ENCODE results near the gene TOPAZ1.

- TF ChIP-seq ZFX (CRISPR knock-in tag; IDR thresholded peaks at IDR 0.05) = no peak
- TF ChIP-seq, protein P1, sequence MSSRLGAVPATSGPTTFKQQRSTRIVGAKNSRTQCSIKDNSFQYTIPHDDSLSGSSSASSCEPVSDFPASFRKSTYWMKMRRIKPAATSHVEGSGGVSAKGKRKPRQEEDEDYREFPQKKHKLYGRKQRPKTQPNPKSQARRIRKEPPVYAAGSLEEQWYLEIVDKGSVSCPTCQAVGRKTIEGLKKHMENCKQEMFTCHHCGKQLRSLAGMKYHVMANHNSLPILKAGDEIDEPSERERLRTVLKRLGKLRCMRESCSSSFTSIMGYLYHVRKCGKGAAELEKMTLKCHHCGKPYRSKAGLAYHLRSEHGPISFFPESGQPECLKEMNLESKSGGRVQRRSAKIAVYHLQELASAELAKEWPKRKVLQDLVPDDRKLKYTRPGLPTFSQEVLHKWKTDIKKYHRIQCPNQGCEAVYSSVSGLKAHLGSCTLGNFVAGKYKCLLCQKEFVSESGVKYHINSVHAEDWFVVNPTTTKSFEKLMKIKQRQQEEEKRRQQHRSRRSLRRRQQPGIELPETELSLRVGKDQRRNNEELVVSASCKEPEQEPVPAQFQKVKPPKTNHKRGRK (tag; IDR thresholded peaks at IDR 0.05) = no peak
- TF ChIP-seq EZH2 (IDR thresholded peaks at IDR 0.05; ENCODE audit: borderline replicate concordance, low read depth, low read length) = no peak
- TF ChIP-seq, protein P2, sequence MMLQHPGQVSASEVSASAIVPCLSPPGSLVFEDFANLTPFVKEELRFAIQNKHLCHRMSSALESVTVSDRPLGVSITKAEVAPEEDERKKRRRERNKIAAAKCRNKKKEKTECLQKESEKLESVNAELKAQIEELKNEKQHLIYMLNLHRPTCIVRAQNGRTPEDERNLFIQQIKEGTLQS (IDR thresholded peaks at IDR 0.05) = no peak
- TF ChIP-seq, protein P2 (CRISPR knock-in tag; conservative IDR thresholded peaks at IDR 0.05) = no peak
- TF ChIP-seq, protein P3, sequence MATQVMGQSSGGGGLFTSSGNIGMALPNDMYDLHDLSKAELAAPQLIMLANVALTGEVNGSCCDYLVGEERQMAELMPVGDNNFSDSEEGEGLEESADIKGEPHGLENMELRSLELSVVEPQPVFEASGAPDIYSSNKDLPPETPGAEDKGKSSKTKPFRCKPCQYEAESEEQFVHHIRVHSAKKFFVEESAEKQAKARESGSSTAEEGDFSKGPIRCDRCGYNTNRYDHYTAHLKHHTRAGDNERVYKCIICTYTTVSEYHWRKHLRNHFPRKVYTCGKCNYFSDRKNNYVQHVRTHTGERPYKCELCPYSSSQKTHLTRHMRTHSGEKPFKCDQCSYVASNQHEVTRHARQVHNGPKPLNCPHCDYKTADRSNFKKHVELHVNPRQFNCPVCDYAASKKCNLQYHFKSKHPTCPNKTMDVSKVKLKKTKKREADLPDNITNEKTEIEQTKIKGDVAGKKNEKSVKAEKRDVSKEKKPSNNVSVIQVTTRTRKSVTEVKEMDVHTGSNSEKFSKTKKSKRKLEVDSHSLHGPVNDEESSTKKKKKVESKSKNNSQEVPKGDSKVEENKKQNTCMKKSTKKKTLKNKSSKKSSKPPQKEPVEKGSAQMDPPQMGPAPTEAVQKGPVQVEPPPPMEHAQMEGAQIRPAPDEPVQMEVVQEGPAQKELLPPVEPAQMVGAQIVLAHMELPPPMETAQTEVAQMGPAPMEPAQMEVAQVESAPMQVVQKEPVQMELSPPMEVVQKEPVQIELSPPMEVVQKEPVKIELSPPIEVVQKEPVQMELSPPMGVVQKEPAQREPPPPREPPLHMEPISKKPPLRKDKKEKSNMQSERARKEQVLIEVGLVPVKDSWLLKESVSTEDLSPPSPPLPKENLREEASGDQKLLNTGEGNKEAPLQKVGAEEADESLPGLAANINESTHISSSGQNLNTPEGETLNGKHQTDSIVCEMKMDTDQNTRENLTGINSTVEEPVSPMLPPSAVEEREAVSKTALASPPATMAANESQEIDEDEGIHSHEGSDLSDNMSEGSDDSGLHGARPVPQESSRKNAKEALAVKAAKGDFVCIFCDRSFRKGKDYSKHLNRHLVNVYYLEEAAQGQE (IDR thresholded peaks at IDR 0.05; ENCODE audit: borderline replicate concordance) = no peak
- TF ChIP-seq, protein P3 (CRISPR knock-in tag; IDR thresholded peaks at IDR 0.05; ENCODE audit: low read depth) = no peak
- TF ChIP-seq NCOA1 (IDR thresholded peaks at IDR 0.05; ENCODE audit: low read depth) = no peak
- no peak for TF ChIP-seq OTX1 (CRISPR knock-in tag; IDR thresholded peaks at IDR 0.05)
- TF ChIP-seq, protein P4, sequence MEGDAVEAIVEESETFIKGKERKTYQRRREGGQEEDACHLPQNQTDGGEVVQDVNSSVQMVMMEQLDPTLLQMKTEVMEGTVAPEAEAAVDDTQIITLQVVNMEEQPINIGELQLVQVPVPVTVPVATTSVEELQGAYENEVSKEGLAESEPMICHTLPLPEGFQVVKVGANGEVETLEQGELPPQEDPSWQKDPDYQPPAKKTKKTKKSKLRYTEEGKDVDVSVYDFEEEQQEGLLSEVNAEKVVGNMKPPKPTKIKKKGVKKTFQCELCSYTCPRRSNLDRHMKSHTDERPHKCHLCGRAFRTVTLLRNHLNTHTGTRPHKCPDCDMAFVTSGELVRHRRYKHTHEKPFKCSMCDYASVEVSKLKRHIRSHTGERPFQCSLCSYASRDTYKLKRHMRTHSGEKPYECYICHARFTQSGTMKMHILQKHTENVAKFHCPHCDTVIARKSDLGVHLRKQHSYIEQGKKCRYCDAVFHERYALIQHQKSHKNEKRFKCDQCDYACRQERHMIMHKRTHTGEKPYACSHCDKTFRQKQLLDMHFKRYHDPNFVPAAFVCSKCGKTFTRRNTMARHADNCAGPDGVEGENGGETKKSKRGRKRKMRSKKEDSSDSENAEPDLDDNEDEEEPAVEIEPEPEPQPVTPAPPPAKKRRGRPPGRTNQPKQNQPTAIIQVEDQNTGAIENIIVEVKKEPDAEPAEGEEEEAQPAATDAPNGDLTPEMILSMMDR (IDR thresholded peaks at IDR 0.05 in 2 of 3, conservative IDR thresholded peaks at IDR 0.05 in 1 of 3; ENCODE audit: insufficient read depth in 2 of 3, low read depth in 1 of 3, low read length in 3 of 3) = no peak
- no peak for TF ChIP-seq CBFB (CRISPR knock-in tag; IDR thresholded peaks at IDR 0.05)
Observed at GRCh38 chr3:44292276-44292675, 50.6 kb downstream of the TOPAZ1 start.

Data from K562 (cell line).